Heart right ventricle (tissue), 16 donors: ENCODE results near the gene LBX1. TPM values are rescaled to one million over a fixed set of nuclear protein-coding genes. Genes with fewer than 3 reads are reported as not detected.

Experiments used
- ATAC-seq, 8 donors: fragments of 200-7000 bp; cut with Tn5 transposase; one replicate each; pipeline ENCODE4 v1.9.1; 2020; ENCODE audit warnings: mild to moderate bottlenecking in 8 of 8, moderate library complexity in 8 of 8, moderate number of reproducible peaks in 1 of 8
- DNase-seq, 2 donors: peaks; one replicate each; pipeline ENCODE4 v3.0.0-alpha.2; 2020
- H3K27ac ChIP-seq, 10 donors: fragments of 200-600 bp; sonication (generic) in 2 of 10; one replicate each; pipeline versions ENCODE4 v1.5.0 to v1.8.0; 2020 to 2022; ENCODE audit warnings: mild to moderate bottlenecking in 3 of 10
- H3K27me3 ChIP-seq, 7 donors: fragments of 200-600 bp; one replicate each; pipeline ENCODE4 v1.8.0; 2021 to 2022; ENCODE audit warnings: mild to moderate bottlenecking in 2 of 7
- H3K36me3 ChIP-seq, 9 donors: fragments of 200-600 bp; sonication (generic) in 1 of 9; one replicate each; pipeline versions ENCODE4 v1.5.0 to v1.8.0; 2020 to 2022; ENCODE audit warnings: mild to moderate bottlenecking in 2 of 9
- H3K4me1 ChIP-seq, 9 donors: fragments of 200-600 bp; sonication (generic) in 1 of 9; one replicate each; pipeline versions ENCODE4 v1.5.0 to v1.8.0; 2020 to 2022; ENCODE audit warnings: mild to moderate bottlenecking in 4 of 9
- H3K4me3 ChIP-seq, 10 donors: fragments of 200-600 bp; sonication (generic) in 2 of 10; one replicate each; pipeline versions ENCODE4 v1.5.0 to v1.8.0; 2020 to 2022; ENCODE audit warnings: mild to moderate bottlenecking in 7 of 10, moderate library complexity in 2 of 10
- H3K9me3 ChIP-seq, 11 donors: fragments of 200-600 bp in 10 of 11; sonication (generic) in 2 of 11; one replicate each; pipeline versions ENCODE4 v1.5.0 to v1.8.0; 2013 to 2022; ENCODE audit warnings: mild to moderate bottlenecking in 2 of 11, control low read depth in 1 of 11, moderate library complexity in 1 of 11
- CTCF ChIP-seq, 9 donors: fragments of 200-600 bp; sonication (generic) in 2 of 9; IDR thresholded peaks; one replicate each; pipeline versions ENCODE4 v1.5.0 to v1.8.0; 2021 to 2022; ENCODE audit warnings: antibody characterized with exemption in 9 of 9, mild to moderate bottlenecking in 5 of 9, moderate library complexity in 1 of 9
- WGBS, 2 donors: extraction: QIAGEN DNeasy Blood & Tissue Kit; methylation state at CpG; one replicate each; pipeline ENCODE4 v1.1.7; 2013; ENCODE audit warnings: inconsistent platforms in 1 of 2; 5-methylcytosine and 5-hydroxymethylcytosine counted together
- intact Hi-C, 10 donors: fragments of 100-400 bp; cut with DNase I; formaldehyde crosslinking; loops; one replicate each; pipeline versions ENCODE4 v1.11.1 to v1.14.2; 2022
- polyA plus RNA-seq, 2 donors: library from polyadenylated mRNA; stranded (reverse); fragments of 200-250 nt; gene quantifications; one replicate each; pipeline ENCODE4 v1.2.3, GENCODE V29; 2013
- total RNA-seq, 10 donors: library from RNA; stranded (reverse); fragmentation: NEBNext Ultra II Directional in 3 of 10; extraction: Animal tissue kit (Norgen Biotek cat#: 25700) in 3 of 10; gene quantifications; one replicate each; pipeline versions ENCODE4 v1.2.1 to v1.2.4, GENCODE V29; 2021 to 2023
- donor health status: Arrhythmogenic right ventricular cardiomyopathy.
- donor health status: ischemic (EF 13 %, LVEDD 7.1; RV severe dilation, severe dysfunction).
- donor health status: healthy with polysubstance abuse.
- donor health status: DM: no; HTN: yes; CAD: no.
- donor health status: DM: no; HTN: no; CAD: no.
- donor health status: ischemic (EF 25% LVEDD 6.9; RV normal size, moderate dysfunction).
- donor health status: ischemic (EF 25% LVEDD 5.7; RV mildly dilated, moderate dysfunction).
- donor health status: healthy.
- donor health status: DM: yes; HTN: yes; CAD: no.
- donor health status: Ischemic cardiomyopathy.
- donor health status: ischemic (EF 35%, LVEDD 5.7; RV mildly dilated, moderate dysfunction).
- donor health status: nonischemic (EF 11% LVEDD 7.7; RV severe dilation, severe dysfunction).
- donor health status: DM: yes; HTN: yes; CAD: no.
- donor health status: PGD.
- donor health status: ischemic (EF 29% LVEDD 5.4; RV normal size, mild dysfunction).
- donor health status: nonischemic (EF 23%, LVEDD 6.1; RV moderate dilation, normal function).

Gene LBX1
- total and polyA plus RNA-seq, 12 donors = not detected

GRCh38 chr10:101233443-101233842 is 4.2 kb upstream of the LBX1 start:
- ATAC-seq = no peak
- TF ChIP-seq CTCF (IDR thresholded peaks at IDR 0.05) = no peak
- Histone ChIP-seq H3K27ac (no peak overlapping the region), H3K9me3 (no peaks in the 10 kb centered on the region), H3K4me1 (peaks cover 10 to 40% (median 28%) of the 10 kb centered on the region in 9 donors), H3K27me3 (peaks cover 73 to 100% (median 100%) of the 10 kb centered on the region in 7 donors), H3K36me3 (no peaks in the 10 kb centered on the region), H3K4me3 (no peak overlapping the region)
- 32 to 34% methylated on average over 1 of the region's 1 CpG for WGBS, 2 donors
- intact Hi-C loops = no loop called here
- no peak for DNase-seq

GRCh38 chr10:101231912-101232689 is 2.8 kb upstream of the LBX1 start:
- Histone ChIP-seq H3K36me3 (no peaks in the 10 kb centered on the region), H3K27ac (no peak overlapping the region), H3K4me1 (peaks cover 11 to 44% (median 33%) of the 10 kb centered on the region in 9 donors), H3K27me3 (peaks cover 74 to 100% (median 100%) of the 10 kb centered on the region in 7 donors), H3K4me3 (no peak overlapping the region), H3K9me3 (no peaks in the 10 kb centered on the region)
- DNase-seq = no peak
- no peak for TF ChIP-seq CTCF (IDR thresholded peaks at IDR 0.05)
- 21 to 22% methylated on average over 12 of the region's 12 CpGs for WGBS, 2 donors
- intact Hi-C loops = no loop called here
- no peak for ATAC-seq

- Histone ChIP-seq H3K9me3 (no peaks in the 10 kb centered on the region), H3K36me3 (no peaks in the 10 kb centered on the region), H3K27ac (no peak overlapping the region), H3K27me3 (peaks cover 75 to 100% (median 100%) of the 10 kb centered on the region in 7 donors), H3K4me3 (no peak overlapping the region), H3K4me1 (peaks cover 11 to 44% (median 34%) of the 10 kb centered on the region in 9 donors)
- TF ChIP-seq CTCF (IDR thresholded peaks at IDR 0.05) = no peak
- intact Hi-C loops = no loop called here
- DNase-seq (no peak), ATAC-seq (no peak)
- WGBS, 2 donors = 59 to 64% methylated on average over 7 of the region's 7 CpGs
These were observed 1.8 kb upstream of the LBX1 start for GRCh38 chr10:101231092-101231491.

GRCh38 chr10:101230183-101230917 is 1.1 kb upstream of the LBX1 start:
- peak overlapping the region in 9 of 10 donors; percentile 7 to 35 (median 26) for H3K4me3 ChIP-seq
- no peak overlapping the region for H3K27ac ChIP-seq
- H3K9me3 ChIP-seq = no peaks in the 10 kb centered on the region
- ATAC-seq (peak in 6 of 8 donors; percentile 32 to 72 (median 48)), DNase-seq (no peak)
- 8% methylated on average over 31 of the region's 31 CpGs for WGBS, 2 donors
- peaks cover 81 to 100% (median 100%) of the 10 kb centered on the region in 7 donors for H3K27me3 ChIP-seq
- intact Hi-C loops = no loop called here
- no peaks in the 10 kb centered on the region for H3K36me3 ChIP-seq
- no peak for TF ChIP-seq CTCF (IDR thresholded peaks at IDR 0.05)
- H3K4me1 ChIP-seq = peaks cover 11 to 50% (median 39%) of the 10 kb centered on the region in 9 donors
